H54 (cell line): ENCODE data around the gene DEXI.
"Not testable (repeated sequence)": the region's sequence is repeated elsewhere in the genome, so short reads cannot be mapped to it uniquely, and the experiment has no call there.

Source experiments
- DNase-seq: peaks from one replicate; pipeline ENCODE4 v3.0.0; 2011; ENCODE audit warnings: low spot score, mixed read lengths; ENCODE audit not compliant: insufficient read length
- FAIRE-seq: peaks from 3 replicates; lab custom pipeline; 2011; peaks lifted over from hg19 to GRCh38; lab: Jason Lieb, UNC
- POLR2A ChIP-seq: IDR thresholded peaks from 2 replicates; pipeline ENCODE4 v1.6.1; 2011; ENCODE audit warnings: low read depth, mild to moderate bottlenecking, low read length

The DEXI gene

GRCh38 chr16:10931977-10932632 is 10.2 kb downstream of the DEXI start:
- FAIRE-seq (no peak), DNase-seq (no peak)
- no peak for TF ChIP-seq POLR2A

DNA sequence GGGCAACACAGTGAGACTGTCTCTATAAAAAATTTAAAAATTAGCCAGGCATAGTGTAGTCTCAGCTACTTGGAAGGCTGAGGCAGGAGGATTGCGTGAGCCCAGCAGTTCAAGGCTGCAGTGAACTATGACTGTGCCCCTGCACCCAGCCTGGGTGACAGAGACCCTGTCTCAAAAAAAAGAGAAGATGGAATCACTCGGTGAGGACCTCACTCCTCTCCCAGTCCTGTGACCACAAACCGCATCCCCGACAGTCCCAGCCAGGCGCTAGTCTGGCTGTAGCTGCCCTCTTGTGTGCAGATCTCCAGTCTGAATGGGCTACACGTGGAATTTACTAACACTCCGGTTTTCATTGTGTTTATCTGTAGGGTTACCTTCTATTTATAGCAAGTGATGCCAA is 11.1 kb downstream of the DEXI start:
- no peak for FAIRE-seq
- no peak for TF ChIP-seq POLR2A
- DNase-seq, result no peak

DNA sequence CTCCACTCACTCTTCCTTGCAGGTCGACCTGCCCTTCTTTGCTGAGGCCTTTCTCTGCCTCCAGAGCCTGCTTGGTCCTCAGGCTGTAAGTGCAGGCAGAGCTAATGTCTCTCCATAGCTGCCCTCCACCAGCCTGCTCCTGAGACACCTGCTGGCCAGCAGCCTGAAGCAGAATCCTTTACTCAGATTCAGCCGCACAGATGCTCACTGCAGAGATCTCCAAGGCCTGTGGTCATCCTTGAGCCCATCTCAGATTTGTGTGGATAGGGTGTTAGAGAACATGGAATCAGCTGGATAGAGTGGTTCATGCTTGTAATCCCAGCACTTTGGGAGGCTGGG is 11.5 kb downstream of the DEXI start:
- TF ChIP-seq POLR2A, result no peak
- FAIRE-seq (no peak), DNase-seq (no peak)

- FAIRE-seq (no peak), DNase-seq (no peak)
- no peak for TF ChIP-seq POLR2A
Measured at GRCh38 chr16:10929853-10930754, 12.2 kb downstream of the DEXI start.

DNA sequence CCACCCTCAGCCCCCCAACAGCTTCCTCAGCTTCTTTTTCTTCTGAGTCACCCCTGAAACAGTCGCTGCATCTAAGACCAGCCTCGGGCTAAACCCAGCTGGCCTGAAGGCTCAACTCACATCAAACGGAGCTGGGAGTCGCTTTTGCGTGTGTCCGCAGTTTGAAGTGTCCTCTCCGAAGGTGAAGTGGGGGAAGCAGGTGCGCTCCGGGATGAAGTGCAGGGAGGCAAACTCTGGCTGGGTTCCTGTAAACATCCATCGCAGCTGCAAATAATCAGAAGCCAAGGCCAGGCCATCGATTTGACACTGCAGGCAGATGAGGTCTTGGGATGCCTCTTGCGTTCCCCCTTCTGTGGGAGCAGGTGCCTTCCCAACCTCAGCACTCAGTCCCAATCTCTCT is 13.2 kb downstream of the DEXI start:
- DNase-seq, FAIRE-seq: not testable (repeated sequence)

DNA sequence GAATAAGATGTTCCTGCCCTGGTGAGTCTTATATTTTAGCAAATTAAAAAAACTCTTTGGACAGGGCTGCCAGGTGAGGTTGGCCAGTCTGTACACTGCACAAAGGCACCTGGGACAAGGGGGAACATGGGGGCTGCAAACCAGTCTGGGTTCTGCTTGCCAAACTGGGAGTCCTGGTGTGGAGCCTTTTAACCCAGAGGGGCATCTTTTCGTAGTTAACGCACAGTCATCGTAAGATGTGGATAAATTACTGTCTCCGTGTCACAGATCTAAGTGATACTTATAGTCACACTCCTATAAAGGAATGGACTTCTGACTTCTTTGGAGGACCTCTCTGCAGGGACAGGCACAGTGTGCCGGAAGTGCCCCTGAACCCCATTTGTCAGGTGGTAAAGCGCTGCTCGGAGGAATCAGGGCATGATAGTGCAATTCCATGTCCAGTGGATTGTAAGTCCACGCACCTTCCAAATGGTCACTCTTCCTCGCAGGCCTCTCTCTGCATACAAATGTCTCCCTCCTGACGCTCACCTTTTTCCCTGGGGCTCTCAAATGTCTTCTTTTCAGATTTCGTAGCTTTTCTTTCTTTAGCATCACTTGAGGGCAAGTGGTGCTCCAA is 14.7 kb downstream of the DEXI start:
- DNase-seq (no peak), FAIRE-seq (no peak)
- TF ChIP-seq POLR2A, result no peak

DNA sequence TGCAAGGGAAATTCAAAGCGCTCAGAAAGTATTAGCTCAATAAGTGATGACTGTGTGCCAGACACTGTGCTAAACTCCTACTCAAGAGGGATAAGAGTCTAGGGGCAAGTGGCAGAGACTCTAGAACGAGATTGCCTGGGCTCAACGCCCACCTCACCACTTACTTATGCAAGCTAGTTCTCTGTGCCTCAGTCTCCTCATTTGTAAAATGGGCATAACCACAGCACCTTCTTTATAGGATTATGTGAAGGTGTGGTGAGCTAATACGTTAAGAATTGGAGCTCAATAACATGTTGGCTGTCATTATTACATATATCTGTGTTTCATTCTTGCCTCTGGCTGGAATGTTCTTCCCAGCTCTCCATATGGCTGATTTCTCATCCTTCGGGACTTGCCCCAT is 15.4 kb downstream of the DEXI start:
- no peak for TF ChIP-seq POLR2A
- DNase-seq (no peak), FAIRE-seq (no peak)

GRCh38 chr16:10926094-10926493 is 16.2 kb downstream of the DEXI start:
- no peak for DNase-seq
- FAIRE-seq, result no peak
- no peak for TF ChIP-seq POLR2A

DNA sequence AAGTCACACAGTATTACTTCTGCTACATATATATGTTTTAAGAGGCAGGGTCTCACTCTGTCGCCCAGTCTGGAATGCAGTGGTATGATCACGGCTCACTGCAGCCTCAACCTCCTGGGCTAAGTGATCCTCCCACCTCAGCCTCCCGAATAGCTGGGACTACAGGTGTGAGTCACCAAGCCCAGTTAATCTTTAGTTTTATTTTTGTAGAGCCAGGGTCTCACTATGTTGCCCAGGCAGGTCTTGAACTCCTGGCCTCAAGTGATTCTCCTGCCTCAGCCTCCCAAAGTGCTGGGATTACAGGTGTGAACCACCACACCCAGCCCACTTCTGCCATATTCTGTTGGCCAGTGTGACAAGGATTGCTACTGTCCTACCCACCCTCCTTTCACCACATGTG is 17.0 kb downstream of the DEXI start:
- not testable (repeated sequence) for FAIRE-seq

GRCh38 chr16:10923650-10924214 is 18.5 kb downstream of the DEXI start:
- no peak for FAIRE-seq
- no peak for TF ChIP-seq POLR2A
- no peak for DNase-seq

More for the DNA sequence above, 17.0 kb downstream of the DEXI start:
- DNase-seq, result not testable (repeated sequence)

GRCh38 chr16:10923146-10923649 is 19.1 kb downstream of the DEXI start:
- FAIRE-seq, result no peak
- DNase-seq, result no peak
- no peak for TF ChIP-seq POLR2A

DNA sequence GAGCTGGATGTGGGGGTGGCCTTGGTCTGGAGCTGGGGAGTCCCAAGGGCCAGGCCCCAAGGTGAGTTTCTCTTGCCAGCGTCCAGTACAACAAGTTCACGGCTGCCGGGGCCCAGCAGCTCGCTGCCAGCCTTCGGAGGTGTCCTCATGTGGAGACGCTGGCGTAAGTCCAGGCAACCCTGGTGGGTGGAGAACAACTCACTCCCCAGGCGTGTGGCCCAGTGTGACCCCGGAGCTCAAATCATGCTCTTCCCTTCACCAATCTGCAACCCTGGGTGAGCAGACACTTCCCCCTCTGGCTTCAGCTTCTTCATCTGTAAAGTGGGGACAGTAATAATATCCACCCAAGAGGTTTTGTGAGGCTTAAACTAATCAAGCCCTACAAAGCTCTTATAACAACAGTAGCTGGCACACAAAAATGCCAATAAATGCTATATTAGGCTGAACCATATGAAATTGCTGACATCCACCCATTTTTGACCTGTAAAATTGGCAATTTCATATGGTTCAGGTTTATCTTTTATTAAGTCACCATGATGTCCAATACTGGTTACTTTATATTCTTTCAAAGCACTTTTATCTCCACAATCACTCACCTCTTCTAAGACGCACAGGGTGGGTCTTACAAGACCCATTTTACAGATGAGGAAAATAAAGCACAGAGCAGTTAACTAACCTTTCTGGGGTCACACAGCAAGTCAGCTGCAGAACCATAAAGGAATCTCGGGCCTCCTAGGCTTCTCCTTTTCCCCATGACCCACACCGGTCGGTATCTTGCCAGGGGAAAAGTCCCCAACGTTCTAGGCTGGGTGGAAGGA is 19.7 kb downstream of the DEXI start:
- DNase-seq (no peak), FAIRE-seq (no peak)
- no peak for TF ChIP-seq POLR2A
